A673 (cell line): Measurements from ENCODE around the gene SNTG2. TPM values are rescaled to one million over a fixed set of nuclear protein-coding genes. Genes with fewer than 3 reads are reported as not detected.

Experiments
- BruUV-seq: library from RNA; stranded (reverse); fragments of 400-500 nt; replicated peaks from 2 replicates; lab custom pipeline; 2021; lab: Mats Ljungman, UMichigan
- CTCF ChIA-PET: fragments of 300-600 bp; sonication (Branson Sonifier 250); formaldehyde crosslinking; loops from one replicate; lab custom pipeline; 2022; ENCODE audit warnings: antibody characterized with exemption; lab: Charles Lee
- POLR2A ChIA-PET: fragments of 300-600 bp; sonication (Branson Sonifier 250); formaldehyde crosslinking; loops from one replicate; lab custom pipeline; 2022; ENCODE audit warnings: antibody characterized with exemption; ENCODE audit not compliant: low non-redundant PET; lab: Charles Lee
- DNase-seq: peaks from one replicate; pipeline ENCODE4 v3.0.0-alpha.2; 2015; ENCODE audit warnings: low spot score
- H3K27ac ChIP-seq: fragments of 200-600 bp; sonication (generic); 2 replicates; pipeline ENCODE4 v1.5.1; 2016; ENCODE audit warnings: mixed run types, low read depth, mild to moderate bottlenecking, mixed read lengths, antibody characterized with exemption, low read length; ENCODE audit not compliant: poor library complexity, severe bottlenecking
- H3K27me3 ChIP-seq: fragments of 200-600 bp; sonication (generic); replicated peaks from 2 replicates; pipeline ENCODE4 v1.6.1; 2017; ENCODE audit warnings: mixed run types, low read depth, mild to moderate bottlenecking, mixed read lengths, antibody characterized with exemption, low read length; ENCODE audit not compliant: insufficient read depth, poor library complexity
- H3K36me3 ChIP-seq: fragments of 200-600 bp; sonication (generic); 2 replicates; pipeline ENCODE4 v1.6.1; 2016; ENCODE audit warnings: mixed run types, mild to moderate bottlenecking, mixed read lengths, antibody characterized with exemption, low read length; ENCODE audit not compliant: insufficient read depth, poor library complexity, severe bottlenecking
- H3K4me1 ChIP-seq: fragments of 200-600 bp; sonication (generic); 2 replicates; pipeline ENCODE4 v1.6.1; 2017; ENCODE audit warnings: mixed run types, mild to moderate bottlenecking, mixed read lengths, antibody characterized with exemption, low read length; ENCODE audit not compliant: insufficient read depth, poor library complexity, severe bottlenecking
- H3K4me3 ChIP-seq: fragments of 200-600 bp; sonication (generic); 2 replicates; pipeline ENCODE4 v1.5.1; 2016; ENCODE audit warnings: low read depth, mixed run types, mild to moderate bottlenecking, mixed read lengths, low read length; ENCODE audit not compliant: poor library complexity, severe bottlenecking
- H3K9me3 ChIP-seq: fragments of 200-600 bp; sonication (generic); 2 replicates; pipeline ENCODE4 v1.6.1; 2016; ENCODE audit warnings: mixed run types, low read depth, mild to moderate bottlenecking, mixed read lengths, antibody characterized with exemption, low read length; ENCODE audit not compliant: poor library complexity, severe bottlenecking
- EZH2 ChIP-seq: fragments of 200-600 bp; sonication (generic); IDR thresholded peaks from 2 replicates; pipeline ENCODE4 v1.6.1; 2017; ENCODE audit warnings: borderline replicate concordance, low read depth, mild to moderate bottlenecking, mixed read lengths, antibody characterized with exemption, low read length; ENCODE audit not compliant: poor library complexity, severe bottlenecking
- intact Hi-C: fragments of 100-400 bp; cut with micrococcal nuclease; formaldehyde crosslinking; loops from one replicate; pipeline ENCODE4 v1.10.0; 2022; ENCODE audit not compliant: unreplicated experiment
- total RNA-seq: library from RNA; stranded (reverse); gene quantifications from 2 replicates; pipeline ENCODE4 v1.2.3, GENCODE V29; 2021
- TF ChIP-seq, protein P1 (sequence below): fragments of 300-800, 200-600 bp; sonication (generic); conservative IDR thresholded peaks from 2 replicates; pipeline ENCODE4 v1.5.1; 2017; ENCODE audit warnings: low read depth, mild to moderate bottlenecking, antibody characterized with exemption, low read length, moderate library complexity, mixed read lengths

SNTG2 gene
- total RNA-seq, 1 experiment from 2014 or later, result 3.7 TPM

DNA sequence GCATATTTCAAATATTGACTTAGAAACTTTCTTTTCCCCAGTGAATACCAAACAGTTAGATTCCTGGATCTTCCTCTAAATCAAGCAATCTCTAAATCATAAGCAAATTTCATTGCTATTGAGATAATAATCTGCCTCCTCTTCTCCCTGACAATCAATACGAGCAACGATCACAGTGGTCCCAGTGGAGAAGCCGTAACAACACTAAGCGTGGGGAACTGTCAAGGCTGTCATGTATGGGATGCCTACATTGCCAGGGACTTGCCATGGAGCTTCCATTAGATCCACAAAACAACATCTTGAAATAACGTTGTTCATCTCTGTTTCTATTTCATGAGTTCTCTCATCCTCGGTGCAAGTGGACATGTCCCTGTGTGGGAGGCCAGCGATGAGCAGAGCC lies 61.3 kb downstream of the SNTG2 start:
- Histone ChIP-seq H3K27ac (no peak overlapping the region), H3K27me3 (no peaks in the 10 kb centered on the region), H3K4me1 (peaks cover 12% of the 10 kb centered on the region), H3K4me3 (no peak overlapping the region), H3K9me3 (no peaks in the 10 kb centered on the region), H3K36me3 (no peaks in the 10 kb centered on the region)
- ChIA-PET CTCF (no interaction called here), POLR2A (no interaction called here)
- no TSS peak for BruUV-seq
- intact Hi-C loops, result no loop called here
- DNase-seq, result no peak
- TF ChIP-seq, protein P1, sequence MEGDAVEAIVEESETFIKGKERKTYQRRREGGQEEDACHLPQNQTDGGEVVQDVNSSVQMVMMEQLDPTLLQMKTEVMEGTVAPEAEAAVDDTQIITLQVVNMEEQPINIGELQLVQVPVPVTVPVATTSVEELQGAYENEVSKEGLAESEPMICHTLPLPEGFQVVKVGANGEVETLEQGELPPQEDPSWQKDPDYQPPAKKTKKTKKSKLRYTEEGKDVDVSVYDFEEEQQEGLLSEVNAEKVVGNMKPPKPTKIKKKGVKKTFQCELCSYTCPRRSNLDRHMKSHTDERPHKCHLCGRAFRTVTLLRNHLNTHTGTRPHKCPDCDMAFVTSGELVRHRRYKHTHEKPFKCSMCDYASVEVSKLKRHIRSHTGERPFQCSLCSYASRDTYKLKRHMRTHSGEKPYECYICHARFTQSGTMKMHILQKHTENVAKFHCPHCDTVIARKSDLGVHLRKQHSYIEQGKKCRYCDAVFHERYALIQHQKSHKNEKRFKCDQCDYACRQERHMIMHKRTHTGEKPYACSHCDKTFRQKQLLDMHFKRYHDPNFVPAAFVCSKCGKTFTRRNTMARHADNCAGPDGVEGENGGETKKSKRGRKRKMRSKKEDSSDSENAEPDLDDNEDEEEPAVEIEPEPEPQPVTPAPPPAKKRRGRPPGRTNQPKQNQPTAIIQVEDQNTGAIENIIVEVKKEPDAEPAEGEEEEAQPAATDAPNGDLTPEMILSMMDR, result no peak
- no peak for TF ChIP-seq EZH2

DNA sequence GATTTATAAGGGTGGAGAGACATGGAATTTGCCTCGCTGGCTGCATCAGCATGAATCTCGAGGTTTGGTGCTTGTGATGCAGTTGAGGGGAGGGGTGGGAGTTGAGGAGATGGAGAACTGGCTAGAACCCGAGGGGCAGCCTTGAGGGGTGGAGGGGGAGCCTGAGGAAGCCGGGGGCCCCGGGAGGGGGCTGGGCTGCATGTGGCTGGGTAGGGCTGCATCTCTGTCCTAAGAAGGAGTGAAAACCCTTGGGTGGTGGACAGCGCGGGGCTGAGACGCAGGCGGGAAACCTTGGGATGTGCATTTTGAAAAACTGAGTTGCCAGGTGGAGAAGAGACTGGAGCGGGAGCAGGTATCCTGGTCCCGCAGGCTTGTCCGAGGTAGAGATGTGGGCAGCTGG lies 64.2 kb downstream of the SNTG2 start:
- H3K9me3 ChIP-seq, result no peaks in the 10 kb centered on the region

DNA sequence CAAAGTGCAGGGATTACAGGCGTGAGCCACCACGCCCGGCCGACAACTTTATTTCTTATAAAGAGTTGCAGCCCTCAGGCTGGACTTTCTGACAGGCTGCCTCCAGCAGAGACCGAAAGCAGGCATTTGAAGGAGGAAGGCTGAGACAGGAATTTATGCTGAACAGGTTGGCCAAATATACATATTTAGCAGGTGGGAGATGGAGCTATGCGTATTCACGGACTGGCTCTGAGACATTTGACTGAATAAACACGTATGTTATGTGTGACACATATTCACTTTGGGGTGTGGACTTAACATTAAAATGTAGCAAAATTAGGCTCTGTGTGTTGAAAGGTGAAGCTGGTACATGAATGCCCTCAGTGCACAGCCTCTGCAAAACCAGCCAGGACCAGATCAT lies 65.9 kb downstream of the SNTG2 start:
- H3K4me3 ChIP-seq, result no peak overlapping the region
- H3K27me3 ChIP-seq, result no peaks in the 10 kb centered on the region
- no peaks in the 10 kb centered on the region for H3K36me3 ChIP-seq
- no peaks in the 10 kb centered on the region for H3K9me3 ChIP-seq
- intact Hi-C loops, result no loop called here
- H3K4me1 ChIP-seq, result no peaks in the 10 kb centered on the region
- no peak overlapping the region for H3K27ac ChIP-seq
- CTCF ChIA-PET, result no interaction called here
- DNase-seq, result no peak
- no peak for TF ChIP-seq EZH2
- TF ChIP-seq, protein P1, result no peak
- no TSS peak for BruUV-seq
- POLR2A ChIA-PET, result no interaction called here

More for the DNA sequence above, 64.2 kb downstream of the SNTG2 start:
- Histone ChIP-seq H3K4me3 (no peak overlapping the region), H3K27me3 (no peaks in the 10 kb centered on the region), H3K4me1 (peaks cover 11% of the 10 kb centered on the region), H3K36me3 (no peaks in the 10 kb centered on the region), H3K27ac (no peak overlapping the region)
- no peak for TF ChIP-seq EZH2
- TF ChIP-seq, protein P1, result no peak
- POLR2A ChIA-PET, result no interaction called here
- DNase-seq, result no peak
- intact Hi-C loops, result no loop called here
- no TSS peak for BruUV-seq
- CTCF ChIA-PET, result no interaction called here
